CD4-positive, alpha-beta memory T cell (primary cell): ENCODE results near the gene C19orf44. TPM values are rescaled to one million over a fixed set of nuclear protein-coding genes. Genes with fewer than 3 reads are reported as not detected.

ENCODE experiments used
- CTCF ChIA-PET: fragments of 350-600 bp; sonication (Branson Sonifier 250); formaldehyde crosslinking; loops from one replicate; lab custom pipeline; 2021; ENCODE audit warnings: inconsistent platforms; ENCODE audit not compliant: partially characterized antibody; lab: Charles Lee
- POLR2A ChIA-PET: fragments of 350-600 bp; sonication (Branson Sonifier 250); formaldehyde crosslinking; loops from one replicate; lab custom pipeline; 2021; ENCODE audit not compliant: partially characterized antibody; lab: Charles Lee
- DNase-seq, 5 donors: peaks; one replicate each; pipeline versions ENCODE4 v3.0.0 to v3.0.0-alpha.2; 2020 to 2022; ENCODE audit warnings: mixed read lengths in 1 of 5
- H3K27ac ChIP-seq: one replicate; pipeline ENCODE4 v1.7.0; 2013; ENCODE audit warnings: low read depth, low read length
- H3K27me3 ChIP-seq: 2 replicates; pipeline ENCODE4 v1.7.0; 2013; ENCODE audit warnings: mild to moderate bottlenecking, low read length, moderate library complexity; ENCODE audit not compliant: insufficient read depth
- H3K36me3 ChIP-seq: 2 replicates; pipeline ENCODE4 v1.7.0; 2013; ENCODE audit warnings: mild to moderate bottlenecking, low read length, moderate library complexity; ENCODE audit not compliant: insufficient read depth
- H3K4me1 ChIP-seq: 2 replicates; pipeline ENCODE4 v1.7.0; 2013; ENCODE audit warnings: mild to moderate bottlenecking, low read length, moderate library complexity; ENCODE audit not compliant: insufficient read depth
- H3K4me3 ChIP-seq, 2 donors: one replicate each; pipeline ENCODE4 v1.7.0; 2013; ENCODE audit warnings: low read length in 2 of 2, mild to moderate bottlenecking in 1 of 2
- H3K9me3 ChIP-seq, 2 donors: one replicate each; pipeline ENCODE4 v1.7.0; 2013; ENCODE audit warnings: low read length in 2 of 2, control low read depth in 1 of 2; ENCODE audit not compliant: control insufficient read depth in 1 of 2
- H3K27ac Mint-ChIP-seq, 7 donors: one replicate each; pipeline ENCODE4 v1.8.0; 2020 to 2021; ENCODE audit warnings: mixed read lengths in 7 of 7, mild to moderate bottlenecking in 6 of 7, inconsistent platforms in 3 of 7, moderate library complexity in 3 of 7
- H3K27me3 Mint-ChIP-seq, 2 donors: one replicate each; pipeline ENCODE4 v1.8.0; 2020 to 2021; ENCODE audit warnings: mixed read lengths in 2 of 2
- H3K36me3 Mint-ChIP-seq, 2 donors: one replicate each; pipeline ENCODE4 v1.8.0; 2020 to 2021; ENCODE audit warnings: mixed read lengths in 2 of 2, inconsistent platforms in 1 of 2, mild to moderate bottlenecking in 1 of 2
- H3K4me1 Mint-ChIP-seq, 4 donors: one replicate each; pipeline ENCODE4 v1.8.0; 2020 to 2021; ENCODE audit warnings: mixed read lengths in 4 of 4, mild to moderate bottlenecking in 1 of 4
- H3K4me3 Mint-ChIP-seq, 8 donors: one replicate each; pipeline ENCODE4 v1.8.0; 2020 to 2021; ENCODE audit warnings: mixed read lengths in 8 of 8, mild to moderate bottlenecking in 7 of 8, moderate library complexity in 6 of 8, inconsistent platforms in 3 of 8
- H3K9me3 Mint-ChIP-seq, 8 donors: one replicate each; pipeline ENCODE4 v1.8.0; 2020 to 2021; ENCODE audit warnings: mixed read lengths in 8 of 8, mild to moderate bottlenecking in 5 of 8, inconsistent platforms in 3 of 8, moderate library complexity in 1 of 8
- intact Hi-C: fragments of 100-400 bp; cut with micrococcal nuclease; formaldehyde crosslinking; loops from one replicate; pipeline ENCODE4 v1.15.1; 2023
- polyA plus RNA-seq, 2 donors: library from polyadenylated mRNA; unstranded; fragments of 300-500 nt; fragmentation: Illumina TruSeq; gene quantifications; one replicate each; pipeline ENCODE4 v1.2.3, GENCODE V29; 2021
- total RNA-seq, 2 experiments: library from RNA; stranded (reverse); gene quantifications; one replicate each; pipeline ENCODE4 v1.2.3, GENCODE V29; 2021

C19orf44 gene
- total and polyA plus RNA-seq, 4 experiments from 2014 or later, result 0.38 to 6.7 (median 3.1) TPM

DNA sequence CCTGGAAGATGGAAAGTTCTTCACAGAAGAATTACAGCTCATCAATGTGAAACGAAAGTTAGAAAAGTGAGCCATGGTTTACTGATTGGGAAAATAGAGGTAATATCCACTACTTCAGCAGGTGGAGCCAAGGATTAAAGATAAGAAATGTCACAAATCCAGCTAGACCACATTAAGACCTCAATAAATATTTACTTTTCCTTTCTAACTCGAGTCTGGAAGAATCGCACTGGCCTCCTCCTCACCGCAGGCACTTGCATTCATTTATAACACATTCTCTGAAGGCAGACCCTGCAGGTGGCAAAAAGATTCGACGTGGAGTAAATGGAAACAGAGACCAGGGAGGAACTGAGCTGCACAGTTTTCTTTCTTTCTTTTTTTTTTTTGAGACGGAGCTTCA lies 68.6 kb downstream of the C19orf44 start:
- no peaks in the 10 kb centered on the region for H3K27me3 Mint-ChIP-seq
- no peaks in the 10 kb centered on the region for H3K9me3 Mint-ChIP-seq
- H3K4me3 Mint-ChIP-seq, result peak overlapping the region in 4 of 8 donors; percentile 31 to 49 (median 38)
- peaks cover 39 to 44% of the 10 kb centered on the region in 2 donors for H3K36me3 Mint-ChIP-seq
- Histone ChIP-seq H3K27ac (peak overlapping the region; percentile 1), H3K4me3 (no peak overlapping the region), H3K9me3 (no peaks in the 10 kb centered on the region), H3K36me3 (peaks cover 35% of the 10 kb centered on the region), H3K4me1 (peaks cover 35% of the 10 kb centered on the region), H3K27me3 (no peaks in the 10 kb centered on the region)
- peak overlapping the region; percentile 83 to 100 (median 88) for H3K27ac Mint-ChIP-seq
- intact Hi-C loops, result no loop called here
- peaks cover 20 to 49% (median 36%) of the 10 kb centered on the region in 4 donors for H3K4me1 Mint-ChIP-seq
- DNase-seq, result no peak
- POLR2A ChIA-PET, result interaction anchor here (0.9 to 3.9 kb wide), 2 partner anchors 23 to 64 kb away, joined by 3 to 34 read pairs; partner anchors contain the start of gene MED26
- CTCF ChIA-PET, result interaction anchor here (0.6 to 1.0 kb wide), 2 partner anchors 29 to 45 kb away, joined by 3 read pairs; no protein-coding TSS in a partner anchor

- Histone ChIP-seq H3K9me3 (no peaks in the 10 kb centered on the region), H3K4me1 (peaks cover 47% of the 10 kb centered on the region), H3K27ac (peak overlapping the region; percentile 71), H3K36me3 (peaks cover 27% of the 10 kb centered on the region), H3K27me3 (no peaks in the 10 kb centered on the region), H3K4me3 (peak overlapping the region; percentile 22 to 31)
- intact Hi-C loops, result loop anchor here (1.0 kb wide), 4 partner anchors 18 to 94 kb away; partner anchors contain the start of genes C19orf44, CALR3, CHERP and SMIM7
- DNase-seq, result peak; percentile 89 to 96 (median 93)
- Mint-ChIP-seq H3K4me1 (peaks cover 23 to 61% (median 44%) of the 10 kb centered on the region in 4 donors), H3K27ac (peak overlapping the region; percentile 87 to 100 (median 100)), H3K9me3 (no peaks in the 10 kb centered on the region), H3K27me3 (no peaks in the 10 kb centered on the region), H3K4me3 (peak overlapping the region; percentile 83 to 98 (median 86)), H3K36me3 (peaks cover 34 to 40% of the 10 kb centered on the region in 2 donors)
- ChIA-PET POLR2A (interaction anchor here (0.6 to 3.9 kb wide), 16 partner anchors 8 to 496 kb away, joined by 3 to 34 read pairs (median 4); partner anchors contain the start of genes C19orf44, CALR3, KLF2 and MED26), CTCF (interaction anchor here (1.0 to 1.6 kb wide), 4 partner anchors 17 to 94 kb away, joined by 3 to 5 read pairs (median 4); partner anchors contain the start of gene SMIM7)
These were observed 70.0 kb downstream of the C19orf44 start for GRCh38 chr19:16566161-16566560.

- Mint-ChIP-seq H3K4me1 (peaks cover 27 to 65% (median 46%) of the 10 kb centered on the region in 4 donors), H3K36me3 (peaks cover 28 to 35% of the 10 kb centered on the region in 2 donors), H3K4me3 (peak overlapping the region in 7 of 8 donors; percentile 83 to 98 (median 88)), H3K9me3 (no peaks in the 10 kb centered on the region), H3K27me3 (no peaks in the 10 kb centered on the region), H3K27ac (peak overlapping the region; percentile 87 to 100 (median 100))
- Histone ChIP-seq H3K36me3 (peaks cover 22% of the 10 kb centered on the region), H3K27me3 (no peaks in the 10 kb centered on the region), H3K9me3 (no peaks in the 10 kb centered on the region), H3K4me1 (peaks cover 52% of the 10 kb centered on the region), H3K4me3 (peak overlapping the region; percentile 21 to 31), H3K27ac (peak overlapping the region; percentile 71)
- intact Hi-C loops, result loop anchor here (1.0 kb wide), 4 partner anchors 18 to 94 kb away; partner anchors contain the start of genes C19orf44, CALR3, CHERP and SMIM7
- no peak for DNase-seq
- ChIA-PET CTCF (interaction anchor here (1.0 to 1.6 kb wide), 4 partner anchors 18 to 93 kb away, joined by 3 to 5 read pairs (median 4); partner anchors contain the start of gene SMIM7), POLR2A (interaction anchor here (0.9 to 3.9 kb wide), 14 partner anchors 12 to 496 kb away, joined by 3 to 34 read pairs (median 5); partner anchors contain the start of genes C19orf44, CALR3, KLF2 and MED26)
These were observed 70.5 kb downstream of the C19orf44 start for GRCh38 chr19:16566702-16567101.

DNA sequence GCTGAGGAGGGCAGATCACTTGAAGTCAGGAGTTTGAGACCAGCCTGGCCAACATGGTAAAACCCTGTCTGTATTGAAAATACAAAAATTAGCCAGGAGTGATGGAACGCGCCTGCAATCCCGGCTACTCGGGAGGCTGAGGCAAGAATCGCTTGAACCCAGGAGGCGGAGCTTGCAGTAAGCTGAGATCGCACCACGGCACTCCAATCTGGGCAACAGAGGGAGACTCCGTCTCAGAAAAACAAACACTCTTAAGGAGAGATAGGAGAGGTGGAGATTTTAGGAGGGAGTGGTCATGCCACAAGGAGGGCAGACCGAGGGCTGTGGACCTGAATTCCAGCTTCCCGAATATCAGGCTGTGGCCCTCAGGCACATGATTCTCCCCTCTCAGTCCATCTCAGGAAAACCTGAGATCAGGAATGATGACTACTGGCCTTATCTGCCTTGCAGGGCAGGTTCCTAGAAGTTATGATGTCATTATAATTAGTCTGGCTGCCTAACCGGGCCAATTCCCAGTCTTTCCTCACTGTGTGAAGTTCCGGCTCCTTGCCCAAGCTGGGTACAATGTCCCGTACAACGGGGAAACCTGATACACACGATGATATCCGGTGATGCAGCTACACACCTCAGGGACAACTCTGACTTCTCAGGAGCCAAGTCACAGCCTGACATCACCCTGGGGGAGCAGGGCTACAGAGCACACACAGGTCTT lies 73.6 kb downstream of the C19orf44 start:
- H3K9me3 ChIP-seq, result no peaks in the 10 kb centered on the region
- no peak for DNase-seq
- intact Hi-C loops, result no loop called here
- peaks cover 72% of the 10 kb centered on the region for H3K4me1 ChIP-seq
- ChIA-PET CTCF (interaction anchor here (1.3 to 1.7 kb wide), 2 partner anchors 15 to 18 kb away, joined by 3 to 9 read pairs; no protein-coding TSS in a partner anchor), POLR2A (interaction anchor here (0.9 to 1.4 kb wide), 3 partner anchors 18 to 35 kb away, joined by 3 to 10 read pairs (median 3); no protein-coding TSS in a partner anchor)
- H3K4me1 Mint-ChIP-seq, result peaks cover 40 to 84% (median 59%) of the 10 kb centered on the region in 4 donors
- H3K27me3 Mint-ChIP-seq, result no peaks in the 10 kb centered on the region
- peaks cover 12% of the 10 kb centered on the region for H3K36me3 ChIP-seq
- H3K4me3 Mint-ChIP-seq, result peak overlapping the region in 6 of 8 donors; percentile 17 to 81 (median 49)
- H3K9me3 Mint-ChIP-seq, result no peaks in the 10 kb centered on the region
- H3K36me3 Mint-ChIP-seq, result peaks cover 10 to 33% of the 10 kb centered on the region in 2 donors
- no peak overlapping the region for H3K4me3 ChIP-seq
- peak overlapping the region; percentile 22 to 92 (median 74) for H3K27ac Mint-ChIP-seq
- H3K27me3 ChIP-seq, result no peaks in the 10 kb centered on the region
- H3K27ac ChIP-seq, result no peak overlapping the region

Other genes starting within 250 kb of the C19orf44 start
- 100 to 1,000 TPM; 425 to 437 TPM for gene KLF2, start 171.6 kb upstream of the C19orf44 start, total RNA-seq
- gene KLF2, start 171.6 kb upstream of the C19orf44 start, polyA plus RNA-seq, result 100 to 1,000 TPM; 120 to 300 TPM
- gene EPS15L1, start 24.4 kb upstream of the C19orf44 start, total RNA-seq, result 10 to 100 TPM; 53.6 to 55.8 TPM
- 10 to 100 TPM in 1 of 2 donors, 1 to 10 TPM in 1; 6.6 to 12.7 TPM for gene EPS15L1, start 24.4 kb upstream of the C19orf44 start, polyA plus RNA-seq
- gene CALR3, start 227 bp upstream of the C19orf44 start, total RNA-seq, result not detected
- gene CALR3, start 227 bp upstream of the C19orf44 start, polyA plus RNA-seq, result not detected
- 10 to 100 TPM; 72.9 to 73.5 TPM for gene CHERP, start 46.0 kb downstream of the C19orf44 start, total RNA-seq
- 10 to 100 TPM in 1 of 2 donors, 1 to 10 TPM in 1; 5.3 to 24.6 TPM for gene CHERP, start 46.0 kb downstream of the C19orf44 start, polyA plus RNA-seq
- 10 to 100 TPM; 38.8 TPM for gene SLC35E1, start 76.0 kb downstream of the C19orf44 start, total RNA-seq
- 10 to 100 TPM; 15.3 to 31.8 TPM for gene SLC35E1, start 76.0 kb downstream of the C19orf44 start, polyA plus RNA-seq
- gene MED26, start 131.8 kb downstream of the C19orf44 start, total RNA-seq, result 10 to 100 TPM; 17.8 to 18.6 TPM
- 1 to 10 TPM; 3.3 to 4.6 TPM for gene MED26, start 131.8 kb downstream of the C19orf44 start, polyA plus RNA-seq
- gene SMIM7, start 163.8 kb downstream of the C19orf44 start, total RNA-seq, result 10 to 100 TPM; 89.3 to 94.1 TPM
- 10 to 100 TPM; 59.6 to 66.9 TPM for gene SMIM7, start 163.8 kb downstream of the C19orf44 start, polyA plus RNA-seq
- under 1 TPM; 0.67 to 0.99 TPM for gene TMEM38A, start 164.7 kb downstream of the C19orf44 start, total RNA-seq
- 1 to 10 TPM in 1 of 2 donors, under 1 TPM in 1; 0.22 to 1.2 TPM for gene TMEM38A, start 164.7 kb downstream of the C19orf44 start, polyA plus RNA-seq
- not detected for gene NWD1, start 223.5 kb downstream of the C19orf44 start, total RNA-seq
- not detected for gene NWD1, start 223.5 kb downstream of the C19orf44 start, polyA plus RNA-seq